Measurements from ENCODE around the gene RGS12.

RGS12 gene

DNA sequence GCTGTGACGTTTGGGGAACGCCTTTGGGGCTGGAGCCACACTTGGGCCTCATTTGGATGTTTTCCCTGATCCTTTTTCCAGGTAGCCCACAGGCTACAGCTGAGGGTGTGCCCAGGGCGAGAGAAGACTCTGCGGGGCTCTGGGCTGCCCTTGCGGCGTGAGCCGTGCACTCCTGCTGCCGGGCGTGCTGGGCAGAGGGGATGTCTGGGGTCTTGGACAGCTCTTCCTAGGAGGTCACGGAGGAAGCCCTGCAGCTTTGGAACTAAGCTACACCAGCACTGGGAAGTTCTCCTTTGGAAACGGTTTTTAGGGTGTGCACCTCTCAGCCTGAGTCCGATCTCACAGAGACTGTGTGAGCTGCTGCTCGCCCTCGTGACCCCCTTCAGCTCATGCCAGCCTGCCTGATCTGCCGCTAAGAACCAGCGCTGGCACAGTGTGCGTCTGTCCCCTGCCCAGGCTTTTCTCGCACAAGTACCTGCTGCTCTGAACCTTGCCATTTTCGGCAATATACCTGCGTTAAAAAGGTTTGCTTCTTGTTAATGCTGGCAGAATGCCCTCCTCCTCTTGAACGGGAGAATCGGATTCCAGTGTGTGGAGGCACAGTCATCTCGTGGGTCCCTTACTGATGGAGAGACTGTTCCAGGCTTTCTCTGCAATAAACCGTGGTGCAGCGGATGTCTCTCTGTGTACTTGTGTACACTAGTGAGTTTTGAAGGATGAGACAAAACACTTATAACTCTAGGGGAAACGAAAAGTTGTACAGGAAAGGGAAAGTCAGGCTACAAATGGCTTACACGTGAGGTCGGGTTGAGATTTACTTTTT lies 29.6 kb upstream of the RGS12 start:
- Histone ChIP-seq H3F3A (ENCODE audit: insufficient read depth, low read length) (no peaks in the 10 kb centered on the region), H3K9me3 (ENCODE audit: low read length) (no peaks in the 10 kb centered on the region), H4K20me1 (ENCODE audit: insufficient read depth, low read length) (no peaks in the 10 kb centered on the region), H3K4me3 (ENCODE audit: low read depth, low read length, poor library complexity, severe bottlenecking) (no peak overlapping the region), H3K27me3 (ENCODE audit: insufficient read depth, low read length) (no peaks in the 10 kb centered on the region), H3K4me2 (ENCODE audit: low read length) (no peak overlapping the region), H3K9me2 (ENCODE audit: low read depth, low read length) (no peaks in the 10 kb centered on the region), H3K4me1 (ENCODE audit: insufficient read depth, low read length, severe bottlenecking) (no peaks in the 10 kb centered on the region), H3K79me2 (ENCODE audit: insufficient read depth, low read length) (no peaks in the 10 kb centered on the region), H2AFZ (ENCODE audit: low read length) (no peak overlapping the region), H3K36me3 (ENCODE audit: insufficient read depth, low read length) (no peaks in the 10 kb centered on the region), H3K9ac (ENCODE audit: low read length) (no peak overlapping the region), H3K27ac (ENCODE audit: low read depth, low read length, poor library complexity, severe bottlenecking) (no peak overlapping the region)
- TF ChIP-seq, protein P1, sequence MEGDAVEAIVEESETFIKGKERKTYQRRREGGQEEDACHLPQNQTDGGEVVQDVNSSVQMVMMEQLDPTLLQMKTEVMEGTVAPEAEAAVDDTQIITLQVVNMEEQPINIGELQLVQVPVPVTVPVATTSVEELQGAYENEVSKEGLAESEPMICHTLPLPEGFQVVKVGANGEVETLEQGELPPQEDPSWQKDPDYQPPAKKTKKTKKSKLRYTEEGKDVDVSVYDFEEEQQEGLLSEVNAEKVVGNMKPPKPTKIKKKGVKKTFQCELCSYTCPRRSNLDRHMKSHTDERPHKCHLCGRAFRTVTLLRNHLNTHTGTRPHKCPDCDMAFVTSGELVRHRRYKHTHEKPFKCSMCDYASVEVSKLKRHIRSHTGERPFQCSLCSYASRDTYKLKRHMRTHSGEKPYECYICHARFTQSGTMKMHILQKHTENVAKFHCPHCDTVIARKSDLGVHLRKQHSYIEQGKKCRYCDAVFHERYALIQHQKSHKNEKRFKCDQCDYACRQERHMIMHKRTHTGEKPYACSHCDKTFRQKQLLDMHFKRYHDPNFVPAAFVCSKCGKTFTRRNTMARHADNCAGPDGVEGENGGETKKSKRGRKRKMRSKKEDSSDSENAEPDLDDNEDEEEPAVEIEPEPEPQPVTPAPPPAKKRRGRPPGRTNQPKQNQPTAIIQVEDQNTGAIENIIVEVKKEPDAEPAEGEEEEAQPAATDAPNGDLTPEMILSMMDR (IDR thresholded peaks at IDR 0.05; ENCODE audit: low read length) = no peak
- TF ChIP-seq EZH2 (IDR thresholded peaks at IDR 0.05; ENCODE audit: borderline replicate concordance, low read length) = no peak

DNA sequence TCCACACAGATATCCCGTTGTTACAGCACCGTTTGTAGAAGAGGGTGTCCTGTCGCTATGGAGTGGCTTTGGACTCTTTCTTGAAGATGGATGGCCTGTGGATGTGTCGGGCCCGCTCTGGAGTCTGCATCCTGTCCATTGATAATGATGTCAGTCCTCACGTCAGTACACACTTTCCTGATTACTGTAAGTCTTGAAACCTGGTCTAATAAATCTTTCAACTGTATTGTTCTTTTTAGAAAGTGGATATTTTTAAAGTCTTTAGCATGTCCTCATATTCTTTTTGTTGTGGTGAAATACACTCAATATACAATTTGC lies 29.0 kb upstream of the RGS12 start:
- Histone ChIP-seq H3K4me1 (ENCODE audit: insufficient read depth, low read length, severe bottlenecking) (no peaks in the 10 kb centered on the region), H3K27ac (ENCODE audit: low read depth, low read length, poor library complexity, severe bottlenecking) (no peak overlapping the region), H3K4me2 (ENCODE audit: low read length) (no peak overlapping the region), H3K4me3 (ENCODE audit: low read depth, low read length, poor library complexity, severe bottlenecking) (no peak overlapping the region), H3K9me3 (ENCODE audit: low read length) (no peaks in the 10 kb centered on the region), H3K79me2 (ENCODE audit: insufficient read depth, low read length) (no peaks in the 10 kb centered on the region), H3F3A (ENCODE audit: insufficient read depth, low read length) (no peaks in the 10 kb centered on the region), H3K27me3 (ENCODE audit: insufficient read depth, low read length) (no peaks in the 10 kb centered on the region), H3K9ac (ENCODE audit: low read length) (no peak overlapping the region), H3K36me3 (ENCODE audit: insufficient read depth, low read length) (no peaks in the 10 kb centered on the region), H4K20me1 (ENCODE audit: insufficient read depth, low read length) (no peaks in the 10 kb centered on the region), H3K9me2 (ENCODE audit: low read depth, low read length) (no peaks in the 10 kb centered on the region), H2AFZ (ENCODE audit: low read length) (no peak overlapping the region)
- TF ChIP-seq EZH2 (IDR thresholded peaks at IDR 0.05; ENCODE audit: borderline replicate concordance, low read length) = no peak
- TF ChIP-seq, protein P1 (IDR thresholded peaks at IDR 0.05; ENCODE audit: low read length) = no peak

DNA sequence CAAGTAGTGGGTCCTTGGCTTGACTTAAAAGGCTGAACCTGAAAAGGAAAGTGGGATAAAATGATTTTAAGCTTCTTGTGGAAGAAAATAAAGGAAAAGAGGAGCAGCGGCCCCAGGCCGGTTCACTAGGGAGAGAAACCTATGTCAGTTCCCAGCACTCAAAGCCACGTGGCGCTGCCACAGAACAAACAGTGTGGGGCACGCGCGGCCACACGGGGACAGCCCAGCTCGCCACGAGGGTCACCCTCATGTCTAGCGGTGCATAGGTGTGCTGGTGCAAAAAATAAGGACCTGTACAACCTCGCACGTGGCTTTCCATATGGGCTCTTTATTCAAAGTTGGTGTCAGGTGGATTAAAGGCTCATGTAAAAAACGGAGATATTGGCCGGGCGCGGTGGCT lies 26.7 kb upstream of the RGS12 start:
- Histone ChIP-seq H3K4me2 (ENCODE audit: low read length) (no peak overlapping the region), H3K4me1 (ENCODE audit: insufficient read depth, low read length, severe bottlenecking) (no peaks in the 10 kb centered on the region), H3K27me3 (ENCODE audit: insufficient read depth, low read length) (no peaks in the 10 kb centered on the region), H4K20me1 (ENCODE audit: insufficient read depth, low read length) (no peaks in the 10 kb centered on the region), H2AFZ (ENCODE audit: low read length) (no peak overlapping the region), H3K27ac (ENCODE audit: low read depth, low read length, poor library complexity, severe bottlenecking) (no peak overlapping the region), H3K9me2 (ENCODE audit: low read depth, low read length) (no peaks in the 10 kb centered on the region), H3K4me3 (ENCODE audit: low read depth, low read length, poor library complexity, severe bottlenecking) (no peak overlapping the region), H3K79me2 (ENCODE audit: insufficient read depth, low read length) (no peaks in the 10 kb centered on the region), H3F3A (ENCODE audit: insufficient read depth, low read length) (no peaks in the 10 kb centered on the region), H3K36me3 (ENCODE audit: insufficient read depth, low read length) (no peaks in the 10 kb centered on the region), H3K9ac (ENCODE audit: low read length) (no peak overlapping the region), H3K9me3 (ENCODE audit: low read length) (no peaks in the 10 kb centered on the region)
- TF ChIP-seq, protein P1 (IDR thresholded peaks at IDR 0.05; ENCODE audit: low read length) = no peak
- TF ChIP-seq EZH2 (IDR thresholded peaks at IDR 0.05; ENCODE audit: borderline replicate concordance, low read length) = no peak

All from OCI-LY1 (cell line).